HT1080 (cell line): ENCODE results near the gene TRMU. TPM values are rescaled to one million over a fixed set of nuclear protein-coding genes. Genes with fewer than 3 reads are reported as not detected.

ENCODE experiments used
- DNase-seq: peaks from one replicate; pipeline ENCODE4 v3.0.0-alpha.2; 2015; ENCODE audit warnings: low read depth
- total RNA-seq: library from RNA; depleted of rRNA; stranded (reverse); fragments of >200 nt; shearing (Covaris generic); gene quantifications from 2 replicates; pipeline ENCODE4 v1.2.3, GENCODE V29; 2014

TRMU gene
- total RNA-seq, 1 experiment from 2014 or later, result 68.0 TPM

GRCh38 chr22:46336119-46337078, 885 bp downstream of the TRMU start:
- no peak for DNase-seq

- no peak for DNase-seq
Observed at GRCh38 chr22:46337870-46338269, 2.4 kb downstream of the TRMU start.

GRCh38 chr22:46338636-46339035, 3.1 kb downstream of the TRMU start:
- DNase-seq, result no peak

GRCh38 chr22:46339956-46340355, 4.4 kb downstream of the TRMU start:
- DNase-seq, result no peak

GRCh38 chr22:46340676-46341075, 5.2 kb downstream of the TRMU start:
- no peak for DNase-seq

- no peak for DNase-seq
Observed at GRCh38 chr22:46346680-46347405, 11.3 kb downstream of the TRMU start.

GRCh38 chr22:46347646-46348045, 12.1 kb downstream of the TRMU start:
- DNase-seq, result no peak

GRCh38 chr22:46348099-46348695, 12.7 kb downstream of the TRMU start:
- no peak for DNase-seq

GRCh38 chr22:46349238-46349637, 13.7 kb downstream of the TRMU start:
- DNase-seq, result no peak

GRCh38 chr22:46349681-46350080, 14.2 kb downstream of the TRMU start:
- DNase-seq, result no peak

- no peak for DNase-seq
Observed at GRCh38 chr22:46350121-46350520, 14.6 kb downstream of the TRMU start.

- DNase-seq, result no peak
Observed at GRCh38 chr22:46350646-46351045, 15.1 kb downstream of the TRMU start.

- no peak for DNase-seq
Observed at GRCh38 chr22:46351131-46351735, 15.7 kb downstream of the TRMU start.

- no peak for DNase-seq
Observed at GRCh38 chr22:46351767-46352166, 16.3 kb downstream of the TRMU start.

- no peak for DNase-seq
Observed at GRCh38 chr22:46352276-46352675, 16.8 kb downstream of the TRMU start.

- DNase-seq, result peak; percentile 62
Observed at GRCh38 chr22:46352691-46353386, 17.3 kb downstream of the TRMU start.

- no peak for DNase-seq
Observed at GRCh38 chr22:46353483-46354105, 18.1 kb downstream of the TRMU start.

GRCh38 chr22:46354176-46354992, 18.9 kb downstream of the TRMU start:
- no peak for DNase-seq

- DNase-seq, result no peak
Observed at GRCh38 chr22:46354993-46355305, 19.4 kb downstream of the TRMU start.
